Smooth muscle cell of the brain vasculature (primary cell): Measurements from ENCODE around the gene GALNT18.

Source experiments
- DNase-seq: peaks from one replicate; pipeline ENCODE4 v3.0.0-alpha.2; 2012; ENCODE audit warnings: low read depth, low spot score

Gene GALNT18

DNA sequence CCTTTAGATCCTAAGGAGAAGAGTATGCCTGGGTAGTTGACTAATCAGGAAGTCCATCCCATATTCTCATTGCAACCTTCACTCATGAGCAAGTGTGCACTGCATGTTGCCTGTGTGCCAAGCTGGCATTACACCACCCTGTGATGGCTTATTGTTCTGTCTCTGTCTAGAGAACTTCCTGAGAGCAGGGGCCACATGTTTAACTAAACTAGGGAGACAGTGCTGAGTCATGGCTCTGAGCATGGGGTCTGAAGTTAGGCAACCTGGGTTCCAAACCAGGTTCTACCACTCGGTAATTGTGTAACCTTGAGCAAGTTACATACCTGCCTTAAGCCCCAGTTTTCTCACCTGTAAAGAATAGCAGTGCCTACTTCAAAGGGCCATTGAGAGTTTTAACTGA, 308.4 kb downstream of the GALNT18 start:
- no peak for DNase-seq

DNA sequence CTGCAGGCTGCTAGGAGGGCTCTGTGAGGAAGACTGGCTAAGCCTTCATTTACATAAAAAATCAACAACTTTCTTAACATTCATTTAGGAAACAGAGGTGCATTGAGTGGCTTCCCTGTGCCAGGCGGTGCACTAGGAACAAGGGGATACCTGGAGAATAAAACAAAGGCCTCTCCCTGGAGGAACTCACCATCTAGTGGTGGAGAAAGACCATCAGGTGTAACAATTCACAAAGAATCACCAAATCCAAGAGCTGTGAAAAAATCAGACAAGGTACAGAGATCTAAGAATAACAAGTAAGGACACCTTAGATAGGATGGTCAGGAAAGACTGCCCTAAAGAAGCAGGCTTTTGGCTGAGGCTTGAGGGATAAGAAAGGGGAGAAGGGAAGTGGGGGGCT, 309.1 kb downstream of the GALNT18 start:
- DNase-seq, result no peak

DNA sequence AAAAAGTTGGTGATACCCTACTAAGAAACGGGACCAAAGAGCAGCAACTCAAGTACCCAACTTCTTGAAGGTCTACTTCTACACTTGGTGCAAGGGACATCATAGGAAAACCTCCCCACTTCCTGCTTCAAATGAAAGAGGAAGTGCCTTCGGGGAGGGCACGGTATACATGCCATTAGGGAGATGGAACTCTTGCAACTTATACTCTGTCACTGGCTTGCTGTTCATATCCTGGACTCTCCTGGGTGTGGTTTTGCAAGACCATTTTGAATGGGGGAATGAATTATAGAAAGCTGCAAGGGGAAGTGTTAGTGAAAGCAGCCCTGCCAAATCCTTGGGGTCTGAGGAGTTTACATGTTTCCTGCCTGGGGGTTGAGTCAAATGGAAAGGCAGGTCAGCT, 310.6 kb downstream of the GALNT18 start:
- no peak for DNase-seq

DNA sequence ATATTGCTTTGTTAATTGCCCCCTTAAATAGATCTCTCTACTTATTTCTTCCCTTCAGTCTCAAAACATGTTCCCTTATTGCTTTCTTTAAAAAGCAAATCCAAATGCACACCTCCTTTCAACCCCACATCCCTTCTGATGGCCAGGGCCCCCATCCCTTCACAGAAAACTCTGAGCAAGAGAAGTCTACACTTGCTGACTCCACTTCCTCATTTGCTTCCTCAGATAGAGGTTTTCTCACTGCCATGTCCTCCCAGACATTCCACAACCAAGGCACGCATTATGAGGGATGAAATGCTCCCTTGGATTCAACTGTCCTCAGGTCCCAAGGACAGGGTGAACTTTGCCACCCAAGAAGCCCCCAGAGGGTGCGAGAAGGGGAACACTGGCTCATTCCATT, 311.9 kb downstream of the GALNT18 start:
- no peak for DNase-seq

DNA sequence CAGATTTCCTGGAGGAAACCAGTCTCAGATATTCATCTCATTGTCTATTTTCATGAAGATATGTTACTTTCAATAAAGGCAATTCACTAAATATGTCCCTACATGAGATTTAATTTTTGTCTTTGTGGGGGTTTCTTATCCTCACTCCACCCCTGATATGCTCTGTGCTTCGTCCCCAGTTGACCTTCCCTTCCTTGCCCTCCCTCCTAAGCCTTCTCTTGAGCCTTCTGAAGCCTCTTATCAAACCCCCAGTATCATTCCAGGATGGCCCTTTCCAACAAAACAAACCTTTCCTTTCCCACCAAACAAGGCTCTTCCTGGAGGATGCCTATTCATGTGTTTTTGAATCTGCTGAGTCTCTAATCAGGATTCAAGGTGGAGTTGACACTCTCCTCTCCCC, 313.6 kb downstream of the GALNT18 start:
- DNase-seq, result no peak

DNA sequence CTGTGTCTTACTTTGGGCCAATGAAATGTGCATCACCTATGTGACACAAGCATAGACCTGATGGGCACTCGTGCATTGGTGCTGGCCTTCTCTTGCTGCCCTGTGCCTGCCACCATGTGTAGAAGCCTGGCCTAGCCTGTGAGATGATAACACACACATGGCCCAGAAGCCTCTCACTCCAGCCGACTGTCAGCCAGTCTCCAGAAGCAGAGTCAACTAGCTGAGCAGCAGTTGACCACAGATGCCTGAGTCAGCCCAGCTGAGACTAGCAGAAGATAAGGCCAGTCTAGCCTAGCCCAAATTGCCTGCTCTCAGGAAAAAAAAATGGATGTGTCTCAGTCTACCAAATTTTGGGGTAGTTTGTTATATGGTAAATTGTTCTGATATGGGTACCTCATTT, 314.9 kb downstream of the GALNT18 start:
- no peak for DNase-seq

DNA sequence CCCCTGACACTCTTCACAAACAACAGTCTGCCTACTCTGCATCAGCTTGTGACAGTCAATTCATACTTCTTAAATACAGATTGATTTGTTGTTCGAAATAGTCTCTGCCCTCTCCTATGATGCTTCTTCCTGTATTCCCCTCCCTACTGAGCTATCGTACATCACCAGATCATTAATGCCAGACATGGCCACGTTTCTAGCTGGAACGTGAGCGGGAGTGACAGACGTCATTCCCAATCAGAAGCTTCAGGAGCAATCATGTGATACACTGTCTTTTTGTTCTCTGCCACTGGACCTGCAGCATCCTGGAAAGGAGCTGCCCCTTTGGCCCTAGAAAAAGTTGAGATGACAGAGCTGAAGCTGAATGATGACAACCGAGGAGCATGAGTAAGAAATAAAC, 317.3 kb downstream of the GALNT18 start:
- no peak for DNase-seq

DNA sequence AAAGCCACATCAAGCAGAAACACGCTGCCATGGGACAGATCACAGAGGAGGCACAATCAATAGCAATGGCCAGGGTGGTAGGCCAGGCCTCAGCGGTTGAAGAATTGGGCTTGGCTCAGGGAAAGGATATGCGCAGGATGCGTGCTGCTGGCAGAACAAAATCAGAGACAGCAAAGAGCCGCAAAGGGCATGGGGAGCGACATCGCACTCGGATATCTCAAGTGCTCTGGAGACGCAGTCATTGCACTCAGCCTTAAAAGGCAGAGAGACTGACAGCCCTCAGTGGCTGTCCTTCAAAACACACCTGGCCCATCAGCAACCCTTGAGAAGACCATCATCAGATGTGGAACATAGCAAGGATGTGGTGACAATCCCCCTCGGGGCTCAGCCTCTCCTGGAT, 319.2 kb downstream of the GALNT18 start:
- DNase-seq, result no peak

DNA sequence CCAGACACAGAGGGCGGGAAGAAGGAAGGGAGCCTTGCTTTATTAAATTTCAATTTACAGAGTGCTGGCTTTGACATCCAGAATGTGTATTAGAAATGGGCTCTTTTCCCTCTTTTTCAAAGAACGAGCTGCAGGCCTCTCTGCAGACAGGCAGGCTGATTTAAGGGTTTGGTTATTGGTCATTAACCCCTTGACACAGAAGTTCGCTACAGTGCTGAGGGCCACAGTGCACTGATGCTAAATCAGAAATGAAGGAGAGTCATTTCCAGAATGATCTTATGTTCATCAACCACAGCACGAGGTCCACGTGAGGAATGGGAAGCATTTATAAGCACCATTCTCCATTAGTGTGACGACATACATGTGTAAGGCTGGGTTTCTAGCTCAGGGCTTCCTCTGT, 320.6 kb downstream of the GALNT18 start:
- no peak for DNase-seq

DNA sequence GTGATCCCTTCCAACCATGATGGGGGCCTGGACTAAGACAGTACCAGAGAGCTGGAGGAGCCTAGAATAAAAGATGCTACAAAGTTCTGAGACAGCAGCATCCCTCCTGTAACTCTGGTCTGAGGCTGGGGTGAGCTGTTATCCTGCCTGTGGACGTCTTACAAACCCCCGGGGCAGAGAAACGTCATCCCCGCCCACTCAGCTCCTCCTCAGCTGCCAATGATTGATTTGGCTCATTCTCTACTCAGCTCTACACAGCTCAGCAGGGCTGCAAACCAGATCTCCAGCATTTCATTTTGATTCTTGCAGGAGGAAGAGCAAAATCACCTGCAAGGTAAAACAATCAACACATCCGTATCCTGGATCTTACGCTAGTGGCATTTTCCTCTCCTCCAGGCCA, 324.2 kb downstream of the GALNT18 start:
- no peak for DNase-seq

DNA sequence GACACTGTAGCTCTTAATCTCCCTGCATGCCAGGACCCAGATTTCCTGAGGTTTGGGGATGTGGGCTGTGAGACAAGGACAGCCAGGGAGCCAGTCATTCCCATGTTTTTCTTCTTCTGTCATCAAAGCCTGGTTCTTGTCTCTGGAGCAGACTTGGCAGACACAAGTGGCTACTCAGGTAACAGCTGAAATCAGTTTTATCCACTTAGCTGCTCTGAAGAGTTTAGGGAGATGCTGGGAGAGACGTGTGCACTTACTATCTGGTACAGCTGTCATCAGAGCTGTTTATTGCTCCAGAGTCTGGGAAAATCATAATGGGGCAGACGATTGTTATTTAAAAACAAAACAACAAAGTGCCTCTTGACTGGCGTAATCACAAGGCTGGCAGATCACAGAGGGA, 325.4 kb downstream of the GALNT18 start:
- no peak for DNase-seq

DNA sequence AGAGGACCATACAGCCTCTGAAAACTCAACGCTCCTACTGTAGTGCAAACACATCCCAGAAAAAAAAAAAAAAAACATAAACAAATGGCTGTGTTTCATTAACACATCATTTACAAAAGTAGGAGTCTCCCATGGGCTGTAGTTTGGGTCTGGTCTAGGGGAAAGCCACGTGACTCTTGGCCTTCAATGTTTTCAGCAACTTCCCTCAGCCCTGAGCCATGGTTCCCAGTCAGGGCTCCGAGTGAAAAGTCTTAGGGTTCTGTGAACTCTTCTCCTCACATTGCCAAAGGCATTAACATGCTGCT, 327.3 kb downstream of the GALNT18 start:
- no peak for DNase-seq

DNA sequence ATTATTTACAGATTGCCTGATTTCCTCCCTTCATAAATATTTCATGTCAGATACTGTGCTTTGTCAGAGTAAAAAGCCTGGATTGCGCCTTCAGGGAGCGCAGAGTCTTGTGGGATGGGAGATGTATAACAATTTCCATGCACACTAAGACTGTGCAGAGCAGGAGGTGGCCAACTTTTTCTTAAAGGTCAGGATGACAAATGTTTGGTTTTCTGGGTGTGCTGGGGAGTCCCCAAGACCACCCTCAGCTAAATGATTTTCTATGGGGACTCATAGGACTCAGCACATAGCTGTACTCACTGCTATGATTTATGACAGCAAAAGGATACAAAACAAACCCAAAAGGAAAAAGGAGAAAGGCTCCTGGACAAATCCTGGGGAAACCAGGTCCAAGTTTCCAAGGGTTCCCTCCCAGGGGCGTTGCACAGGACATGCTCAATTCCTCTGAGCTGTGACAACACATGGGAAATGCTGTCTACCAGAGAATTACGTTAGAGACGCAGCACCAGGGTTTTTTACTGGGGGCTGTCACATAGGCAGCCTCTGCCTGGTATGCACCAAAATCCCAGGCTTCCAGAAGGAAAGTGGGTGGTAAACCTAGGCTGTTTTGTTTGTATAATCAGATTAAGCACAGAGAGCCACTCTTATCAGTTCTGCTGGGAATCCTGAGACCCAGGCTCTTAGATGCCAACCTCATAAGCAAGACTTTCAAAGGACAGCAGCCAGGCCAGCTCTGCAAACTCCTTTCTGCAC, 327.8 kb downstream of the GALNT18 start:
- no peak for DNase-seq

DNA sequence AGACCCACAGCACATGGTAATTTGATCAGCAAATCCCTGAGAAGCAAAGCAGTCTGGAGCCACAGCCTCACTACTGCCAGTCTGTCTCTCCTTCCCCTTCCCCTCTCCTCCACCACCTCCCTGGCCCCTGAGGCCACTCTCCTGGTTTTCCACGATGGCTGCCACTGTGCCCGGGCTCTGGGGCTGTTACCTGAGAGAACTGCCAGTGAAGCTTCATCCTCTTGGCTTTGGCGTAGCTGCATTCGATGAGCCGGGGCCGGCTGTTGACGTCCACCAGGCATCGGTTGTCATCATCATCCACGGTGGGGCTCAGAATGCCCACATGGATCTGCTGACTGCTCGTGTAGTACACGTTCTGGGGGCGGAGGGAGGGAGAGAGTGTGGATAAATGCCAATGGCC, 329.0 kb downstream of the GALNT18 start:
- DNase-seq, result no peak

DNA sequence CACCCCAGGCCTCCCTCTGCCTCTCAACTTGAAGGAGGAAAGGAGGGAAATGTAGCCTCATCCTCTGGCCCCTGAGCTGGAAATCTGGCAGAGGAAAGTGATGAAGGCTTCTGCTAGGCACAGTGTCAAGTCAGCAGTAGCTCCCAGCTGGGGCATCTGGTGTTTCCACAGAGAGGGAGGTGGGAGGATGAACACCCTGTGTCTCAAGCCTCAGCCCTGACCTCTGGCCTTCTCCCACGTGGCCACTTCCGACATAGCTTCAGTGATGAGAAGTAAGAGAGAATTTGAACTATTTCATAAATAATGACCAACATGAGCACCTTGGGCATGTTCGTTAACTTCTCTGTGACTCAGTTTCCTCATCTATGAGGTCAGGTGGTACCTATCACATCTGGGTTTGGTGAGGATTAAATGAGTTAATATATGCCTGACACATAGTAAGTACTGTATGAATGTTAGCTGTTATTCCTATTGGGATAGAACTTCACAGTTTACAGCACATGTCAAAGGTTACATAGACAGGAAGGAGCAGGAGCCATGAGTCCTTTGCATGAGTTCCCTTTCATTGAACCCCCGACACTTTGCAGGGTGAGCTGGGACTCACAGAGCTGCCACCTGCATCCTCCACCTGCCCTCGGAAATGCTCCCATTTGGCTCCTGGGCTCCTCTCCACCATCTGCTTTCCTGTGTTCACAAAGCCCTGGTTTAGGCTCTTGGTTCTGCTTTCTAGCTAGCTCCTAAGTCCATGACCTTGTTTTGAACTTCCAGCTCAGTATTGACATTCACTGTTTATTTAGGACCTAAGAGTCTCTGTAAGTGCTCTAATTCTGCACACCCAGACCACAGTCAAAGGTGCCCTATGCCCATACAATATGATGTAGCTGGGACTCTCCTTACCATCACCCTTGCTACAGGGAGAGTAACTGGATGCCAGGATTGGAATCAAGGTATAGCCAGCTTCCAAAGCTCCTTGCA, 330.5 kb downstream of the GALNT18 start:
- no peak for DNase-seq

DNA sequence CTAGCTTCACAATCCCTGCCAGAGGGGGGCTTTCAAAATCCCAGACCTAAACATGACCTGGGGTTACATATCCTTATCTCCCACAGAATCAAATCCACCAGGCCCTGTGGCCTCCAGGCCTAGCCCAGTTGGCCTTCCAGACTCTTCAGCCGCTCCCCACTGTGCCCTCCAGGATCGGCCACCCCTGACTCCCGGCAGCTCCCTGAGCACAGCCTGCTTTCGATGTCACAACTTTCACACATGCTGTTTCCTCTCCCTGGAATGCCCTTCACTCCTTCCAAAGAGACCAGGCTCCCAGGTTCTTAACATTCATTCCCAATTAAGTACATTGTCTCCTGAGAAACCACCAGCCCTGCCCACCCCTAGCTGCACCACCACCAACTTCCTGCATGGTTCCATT, 331.5 kb downstream of the GALNT18 start:
- DNase-seq, result no peak

DNA sequence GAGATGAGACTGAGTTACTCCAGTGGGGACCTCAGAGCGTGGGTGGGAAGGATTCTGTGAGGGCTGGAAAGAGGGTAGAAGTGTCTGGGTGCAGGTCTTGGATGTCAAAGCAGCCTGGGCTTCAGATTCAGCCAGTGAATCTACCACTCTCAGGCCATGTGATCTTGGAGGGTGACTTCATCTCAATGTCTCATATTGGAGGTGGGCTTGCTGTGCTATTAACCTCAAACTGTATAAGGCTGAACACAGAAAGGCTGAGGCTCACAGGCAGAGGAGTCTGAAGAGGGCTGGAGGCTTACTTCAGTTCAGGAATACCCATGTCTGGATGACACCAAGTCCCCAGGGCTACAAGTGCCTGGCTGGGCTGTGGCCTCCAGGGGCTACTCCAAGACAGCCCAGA, 332.1 kb downstream of the GALNT18 start:
- no peak for DNase-seq

DNA sequence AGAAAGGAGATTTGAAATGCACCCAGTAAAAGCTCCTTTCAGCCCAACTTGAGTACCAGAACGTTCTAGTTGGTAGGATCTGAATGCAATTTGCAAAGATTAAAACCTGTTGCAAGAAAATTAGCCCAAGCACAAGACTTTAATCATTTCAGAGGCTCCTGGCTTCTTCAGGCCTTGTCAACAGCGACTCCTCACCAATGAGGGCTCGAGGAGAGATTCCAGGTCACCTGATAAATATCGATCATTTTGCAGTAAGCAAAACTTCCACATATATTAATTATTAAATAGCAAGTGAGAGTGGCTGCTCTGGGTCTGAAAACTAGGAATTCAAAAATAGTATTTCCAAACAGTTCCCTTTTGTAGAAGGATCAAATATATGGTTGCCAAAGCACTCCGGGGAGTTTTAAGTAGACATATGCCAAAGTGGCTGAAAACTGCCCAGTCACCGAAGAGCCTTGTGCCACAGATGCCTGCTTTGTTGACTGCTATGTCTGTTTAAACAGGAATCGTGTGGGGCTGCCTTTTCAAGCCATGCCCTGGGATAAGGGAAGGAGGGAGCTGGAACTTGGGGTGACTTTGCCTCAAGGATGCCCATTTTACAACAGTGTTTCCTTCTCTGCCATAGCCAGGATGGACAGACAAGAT, 332.7 kb downstream of the GALNT18 start:
- no peak for DNase-seq

DNA sequence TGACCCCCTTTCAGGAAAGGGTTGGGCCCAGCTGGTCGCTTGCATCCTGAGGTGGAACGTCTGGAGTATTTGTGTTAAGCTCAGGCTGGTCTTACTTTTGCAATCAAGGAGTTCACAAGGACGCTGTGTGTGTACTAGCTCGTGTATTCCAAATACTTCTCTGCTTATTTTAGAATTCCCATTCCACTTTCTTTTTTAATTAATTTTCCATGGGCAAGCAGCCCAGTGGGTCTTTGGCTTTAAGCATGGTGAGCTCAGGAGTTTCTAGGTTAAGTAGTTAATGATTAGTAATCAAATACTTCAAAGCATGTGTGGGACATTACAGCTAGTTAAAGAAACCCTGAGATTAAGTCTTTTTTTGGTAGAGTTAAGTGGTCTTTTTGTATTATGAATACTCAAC, 337.3 kb downstream of the GALNT18 start:
- no peak for DNase-seq

DNA sequence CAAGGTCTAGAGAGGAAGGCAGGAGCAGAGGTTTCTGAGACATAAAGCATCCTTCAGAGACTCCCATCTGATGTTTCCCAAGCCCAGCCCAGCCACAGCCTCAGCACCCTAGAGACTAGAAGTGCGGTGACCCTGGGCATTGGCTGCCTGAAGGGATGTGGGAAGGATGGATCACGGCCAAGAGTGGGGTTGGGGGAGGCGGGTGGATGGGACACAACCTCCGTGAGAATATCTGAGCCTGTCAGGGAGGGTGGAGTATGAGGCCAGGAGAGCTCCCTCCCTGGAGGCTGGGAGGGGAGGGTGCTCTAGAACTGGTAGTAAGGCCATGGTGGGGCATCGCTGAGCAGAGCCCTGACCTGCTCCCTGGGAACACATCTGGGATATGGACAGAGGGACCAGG, 340.2 kb downstream of the GALNT18 start:
- DNase-seq, result no peak

DNA sequence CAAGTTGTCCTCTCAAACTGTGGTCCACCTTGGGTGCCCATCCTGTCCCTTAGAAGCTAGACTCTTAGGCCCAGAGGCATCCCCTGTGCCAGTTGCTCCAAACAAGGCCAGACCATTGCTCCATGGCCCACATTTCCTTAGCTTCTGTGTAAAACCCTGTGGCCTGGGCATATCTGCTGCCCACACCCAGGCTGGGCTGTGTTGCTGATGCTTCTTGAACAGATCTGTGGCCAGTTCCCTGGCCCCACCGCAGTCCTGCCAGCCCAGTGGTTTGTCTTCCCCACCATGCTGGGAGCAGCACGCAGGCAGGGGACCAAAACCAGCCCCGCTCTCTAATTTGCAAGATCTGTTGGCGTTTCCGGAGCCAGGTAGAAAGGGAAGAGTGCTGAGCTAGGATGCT, 341.0 kb downstream of the GALNT18 start:
- no peak for DNase-seq

DNA sequence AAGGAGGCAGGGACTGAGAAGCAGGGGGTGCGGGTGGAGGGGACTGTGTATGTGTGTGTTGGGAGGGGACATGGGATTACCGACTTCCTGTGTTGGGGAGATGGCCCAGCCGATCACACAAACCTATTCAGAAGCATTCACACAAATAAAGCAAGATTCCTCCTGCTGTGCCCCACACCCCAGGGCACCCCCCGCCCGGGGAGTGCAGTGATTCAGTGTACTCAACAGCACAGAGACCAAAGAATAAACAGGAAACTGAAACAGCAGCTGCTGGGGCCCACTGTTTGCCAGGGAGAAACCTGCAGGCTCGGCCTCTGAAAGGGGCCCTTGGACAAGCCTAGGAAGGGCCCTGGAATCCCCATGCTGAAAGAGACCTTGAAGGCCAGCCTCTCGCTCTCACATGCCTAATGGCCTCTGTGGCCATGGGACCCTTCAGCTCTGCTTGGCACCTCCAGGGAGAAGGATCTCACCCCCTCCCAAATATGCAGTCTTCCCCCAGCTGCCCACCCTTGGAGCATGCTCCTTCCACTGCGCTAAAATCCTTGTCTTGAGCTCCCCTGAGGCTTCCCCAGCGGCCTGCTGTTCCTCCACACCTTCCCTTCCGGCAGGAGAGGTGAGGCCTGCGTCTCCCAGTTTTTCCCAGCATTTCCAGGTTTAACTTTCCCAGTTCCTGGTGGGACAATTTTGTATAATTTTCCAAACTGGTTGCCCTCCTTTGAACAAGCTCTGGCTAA, 341.7 kb downstream of the GALNT18 start:
- peak; percentile 31 for DNase-seq
